IMR-90 (cell line): ENCODE data around the gene ADAMTS9. TPM values are rescaled to one million over a fixed set of nuclear protein-coding genes. Genes with fewer than 3 reads are reported as not detected.

Experiments
- ATAC-seq: fragments of 200-7000 bp; cut with Tn5 transposase; 2 replicates; pipeline ENCODE4 v1.9.1; 2020; ENCODE audit warnings: low read depth, mild to moderate bottlenecking, moderate library complexity
- BruUV-seq: library from RNA; stranded (reverse); fragments of 400-500 nt; replicated peaks from 2 replicates; lab custom pipeline; 2021; lab: Mats Ljungman, UMichigan
- CTCF ChIA-PET: fragments of 300-600 bp; formaldehyde crosslinking; extraction: SDS; loops from one replicate; lab custom pipeline; 2021; ENCODE audit warnings: antibody characterized with exemption; lab: Yijun Ruan, JAX
- POLR2A ChIA-PET: fragments of 300-600 bp; sonication (Branson Sonifier 250); formaldehyde crosslinking; loops from one replicate; lab custom pipeline; 2022; ENCODE audit warnings: antibody characterized with exemption; ENCODE audit not compliant: unreplicated experiment; lab: Charles Lee
- DNase-seq: peaks from one replicate; pipeline ENCODE4 v3.0.0; 2013
- H2AFZ ChIP-seq: replicated peaks from 2 replicates; pipeline ENCODE3; 2013; ENCODE audit warnings: low read length, mild to moderate bottlenecking; ENCODE audit not compliant: poor library complexity
- H2AK5ac ChIP-seq: 2 replicates; pipeline ENCODE4 v1.6.1; 2013; ENCODE audit warnings: low read depth, low read length, inconsistent platforms
- H2AK9ac ChIP-seq: replicated peaks from 2 replicates; pipeline ENCODE3; 2013; ENCODE audit warnings: mild to moderate bottlenecking, low read depth, low read length, moderate library complexity; ENCODE audit not compliant: poor library complexity
- H2BK120ac ChIP-seq: 2 replicates; pipeline ENCODE4 v1.6.1; 2013; ENCODE audit warnings: low read depth, low read length, inconsistent platforms
- H2BK15ac ChIP-seq: 3 replicates; pipeline ENCODE4 v1.6.1; 2013; ENCODE audit warnings: low read depth, low read length, inconsistent platforms
- H2BK20ac ChIP-seq: 2 replicates; pipeline ENCODE4 v1.6.1; 2013; ENCODE audit warnings: low read depth, mild to moderate bottlenecking, inconsistent platforms, low read length, moderate library complexity
- H2BK5ac ChIP-seq: 2 replicates; pipeline ENCODE4 v1.6.1; 2013; ENCODE audit warnings: mild to moderate bottlenecking, low read depth, low read length, inconsistent platforms; ENCODE audit not compliant: poor library complexity, severe bottlenecking
- H3K14ac ChIP-seq: replicated peaks from 2 replicates; pipeline ENCODE4 v1.6.1; 2013; ENCODE audit warnings: low read depth, low read length, inconsistent platforms
- H3K18ac ChIP-seq: 2 replicates; pipeline ENCODE4 v1.6.1; 2013; ENCODE audit warnings: low read depth, low read length, control low read depth
- H3K23ac ChIP-seq: 2 replicates; pipeline ENCODE4 v1.6.1; 2013; ENCODE audit warnings: low read depth, low read length, inconsistent platforms
- H3K27ac ChIP-seq: 2 replicates; pipeline ENCODE4 v1.5.1; 2013; ENCODE audit warnings: mild to moderate bottlenecking, control low read depth, low read length; ENCODE audit not compliant: insufficient read depth
- H3K27me3 ChIP-seq: 2 replicates; pipeline ENCODE4 v1.6.1; 2013; ENCODE audit warnings: low read length; ENCODE audit not compliant: control insufficient read depth, insufficient read depth
- H3K36me3 ChIP-seq: 2 replicates; pipeline ENCODE4 v1.6.1; 2013; ENCODE audit warnings: low read length, mixed read lengths; ENCODE audit not compliant: control insufficient read depth, insufficient read depth
- H3K4ac ChIP-seq: 2 replicates; pipeline ENCODE4 v1.6.1; 2013; ENCODE audit warnings: low read depth, low read length, inconsistent platforms
- H3K4me1 ChIP-seq: 2 replicates; pipeline ENCODE4 v1.6.1; 2013; ENCODE audit warnings: low read length, mixed read lengths; ENCODE audit not compliant: control insufficient read depth, insufficient read depth
- H3K4me2 ChIP-seq: 2 replicates; pipeline ENCODE4 v1.6.1; 2013; ENCODE audit warnings: low read depth, mild to moderate bottlenecking, control low read depth, low read length, moderate library complexity
- H3K4me3 ChIP-seq: 2 replicates; pipeline ENCODE4 v1.5.1; 2013; ENCODE audit warnings: low read depth, mild to moderate bottlenecking, control low read depth, low read length, moderate library complexity; ENCODE audit not compliant: insufficient read depth
- H3K56ac ChIP-seq: 2 replicates; pipeline ENCODE4 v1.6.1; 2013; ENCODE audit warnings: low read length, inconsistent platforms; ENCODE audit not compliant: insufficient read depth; ENCODE audit errors: extremely low read depth
- H3K79me1 ChIP-seq, 2 experiments: 2 replicates each; pipeline ENCODE4 v1.6.1; 2013; ENCODE audit warnings: low read length in 2 of 2, inconsistent platforms in 1 of 2, low read depth in 1 of 2
- H3K9ac ChIP-seq: 2 replicates; pipeline ENCODE4 v1.6.1; 2013; ENCODE audit warnings: low read depth, low read length, control low read depth
- H3K9me1 ChIP-seq: 2 replicates; pipeline ENCODE4 v1.6.1; 2013; ENCODE audit warnings: low read length, inconsistent platforms; ENCODE audit not compliant: insufficient read depth
- H3K9me3 ChIP-seq: 2 replicates; pipeline ENCODE4 v1.6.1; 2013; ENCODE audit warnings: low read length; ENCODE audit not compliant: control insufficient read depth, insufficient read depth
- H4K20me1 ChIP-seq: 2 replicates; pipeline ENCODE4 v1.6.1; 2013; ENCODE audit warnings: low read length, inconsistent platforms; ENCODE audit not compliant: insufficient read depth
- H4K5ac ChIP-seq: 2 replicates; pipeline ENCODE4 v1.6.1; 2013; ENCODE audit warnings: mild to moderate bottlenecking, low read depth, low read length, control low read depth
- H4K8ac ChIP-seq, 2 experiments: 2 replicates each; pipeline ENCODE4 v1.6.1; 2013; ENCODE audit warnings: low read depth in 2 of 2, low read length in 2 of 2, control low read depth in 1 of 2, inconsistent platforms in 1 of 2
- H4K91ac ChIP-seq: 2 replicates; pipeline ENCODE4 v1.6.1; 2013; ENCODE audit warnings: low read depth, low read length, inconsistent platforms; ENCODE audit not compliant: insufficient read depth
- BHLHE40 ChIP-seq: fragments of 150-350 bp; IDR thresholded peaks from 2 replicates; pipeline ENCODE4 v1.6.1; 2016; ENCODE audit warnings: mild to moderate bottlenecking, low read depth, low read length
- CEBPB ChIP-seq: IDR thresholded peaks from 2 replicates; pipeline ENCODE4 v1.6.1; 2012; ENCODE audit warnings: low read depth, low read length, improper control_type of control experiment
- CHD1 ChIP-seq: IDR thresholded peaks from 2 replicates; pipeline ENCODE4 v1.6.1; 2012; ENCODE audit warnings: low read depth, low read length, improper control_type of control experiment
- CTCF ChIP-seq: conservative IDR thresholded peaks from 2 replicates; pipeline ENCODE4 v1.5.1; 2012; ENCODE audit warnings: mild to moderate bottlenecking, low read depth, low read length, improper control_type of control experiment
- ELK1 ChIP-seq: fragments of 150-350 bp; IDR thresholded peaks from 2 replicates; pipeline ENCODE4 v1.6.1; 2016; ENCODE audit warnings: low read depth, mild to moderate bottlenecking, low read length, moderate library complexity, borderline replicate concordance
- FOS ChIP-seq: fragments of 150-350 bp; IDR thresholded peaks from 2 replicates; pipeline ENCODE4 v1.6.1; 2016; ENCODE audit warnings: low read depth, low read length
- MAFK ChIP-seq: IDR thresholded peaks from 2 replicates; pipeline ENCODE4 v1.6.1; 2012; ENCODE audit warnings: low read depth, low read length, improper control_type of control experiment
- MAZ ChIP-seq: IDR thresholded peaks from 2 replicates; pipeline ENCODE4 v1.6.1; 2012; ENCODE audit warnings: low read depth, mild to moderate bottlenecking, low read length, improper control_type of control experiment, moderate library complexity, borderline replicate concordance
- MXI1 ChIP-seq: IDR thresholded peaks from 2 replicates; pipeline ENCODE4 v1.6.1; 2012; ENCODE audit warnings: low read depth, mild to moderate bottlenecking, low read length, moderate library complexity, borderline replicate concordance
- NFE2L2 ChIP-seq: fragments of 150-350 bp; IDR thresholded peaks from 2 replicates; pipeline ENCODE4 v1.6.1; 2016; ENCODE audit warnings: low read depth, mild to moderate bottlenecking, low read length
- POLR2A ChIP-seq: IDR thresholded peaks from 2 replicates; pipeline ENCODE4 v1.6.1; 2012; ENCODE audit warnings: mild to moderate bottlenecking, low read depth, low read length
- RAD21 ChIP-seq: IDR thresholded peaks from 2 replicates; pipeline ENCODE4 v1.6.1; 2012; ENCODE audit warnings: low read length, improper control_type of control experiment
- RCOR1 ChIP-seq: IDR thresholded peaks from 2 replicates; pipeline ENCODE4 v1.6.1; 2012; ENCODE audit warnings: mild to moderate bottlenecking, low read length, improper control_type of control experiment; ENCODE audit not compliant: insufficient replicate concordance
- RFX5 ChIP-seq: IDR thresholded peaks from 2 replicates; pipeline ENCODE4 v1.8.0; 2012; ENCODE audit warnings: low read depth, mild to moderate bottlenecking, low read length, moderate library complexity
- SMC3 ChIP-seq: fragments of 150-350 bp; IDR thresholded peaks from 2 replicates; pipeline ENCODE4 v1.6.1; 2016; ENCODE audit warnings: low read depth, mild to moderate bottlenecking, antibody characterized with exemption, low read length, moderate library complexity
- USF2 ChIP-seq: fragments of 150-350 bp; IDR thresholded peaks from 2 replicates; pipeline ENCODE4 v1.6.1; 2017; ENCODE audit warnings: mild to moderate bottlenecking, antibody characterized with exemption, low read length, low read depth
- WGBS, 2 experiments: methylation state at CpG; one replicate each; pipeline versions ENCODE4 v1.1.5 to v1.1.7; 2013; ENCODE audit warnings: missing lambda C conversion rate in 2 of 2; ENCODE audit not compliant: insufficient read length in 1 of 2; ENCODE audit errors: extremely low coverage in 2 of 2; 5-methylcytosine and 5-hydroxymethylcytosine counted together
- dilution Hi-C: fragments of 300-500 bp; cut with HindIII; formaldehyde crosslinking; loops from one replicate; pipeline ENCODE4 v1.14.3; 2018; ENCODE audit warnings: low sequenced_read_pairs; ENCODE audit not compliant: unreplicated experiment
- in situ Hi-C: fragments of 300-500 bp; cut with MboI; formaldehyde crosslinking; loops from 3 replicates; pipeline ENCODE4 v1.14.3; 2019; ENCODE audit warnings: low sequenced_read_pairs, inconsistent platforms, mixed read lengths
- intact Hi-C: fragments of 100-400 bp; cut with micrococcal nuclease; formaldehyde crosslinking; loops from 2 replicates; pipeline ENCODE4 v1.10.0; 2022
- polyA plus RNA-seq, 3 experiments: library from polyadenylated mRNA; depleted of rRNA; stranded (reverse); fragments of >200 nt; gene quantifications; 2 replicates each; pipeline ENCODE4 v1.2.3, GENCODE V29; 2012; ENCODE audit warnings: low replicate concordance in 1 of 3
- total RNA-seq: library from RNA; depleted of rRNA; stranded (reverse); fragments of >200 nt; gene quantifications from 2 replicates; pipeline ENCODE4 v1.2.3, GENCODE V29; 2012

The ADAMTS9 gene
- total and polyA plus RNA-seq, 2 of the 4 experiments (the other 2 are of a cell fraction), result 0.55 to 1.1 TPM

- H3K36me3 ChIP-seq, result no peaks in the 10 kb centered on the region
- H3K14ac ChIP-seq, result no peak overlapping the region
- ATAC-seq (no peak), DNase-seq (no peak)
- BruUV-seq, result no TSS peak
- H3K56ac ChIP-seq, result no peak overlapping the region
- no peak overlapping the region for H2AK5ac ChIP-seq
- H3K9me3 ChIP-seq, result no peaks in the 10 kb centered on the region
- H3K23ac ChIP-seq, result no peak overlapping the region
- in situ Hi-C loops (no loop called here), intact Hi-C loops (no loop called here), dilution Hi-C loops (no loop called here)
- TF ChIP-seq USF2 (no peak), ELK1 (no peak), POLR2A (no peak), NFE2L2 (no peak), MAZ (no peak), CHD1 (no peak), BHLHE40 (no peak), MXI1 (no peak), RFX5 (no peak), MAFK (no peak), CTCF (no peak), SMC3 (no peak), CEBPB (no peak), FOS (no peak), RAD21 (no peak), RCOR1 (no peak)
- H2BK5ac ChIP-seq, result no peak overlapping the region
- H3K4me2 ChIP-seq, result no peak overlapping the region
- H4K91ac ChIP-seq, result no peak overlapping the region
- WGBS, 2 experiments, result 86% methylated on average over 1 of the region's 1 CpG; no CpG with 5 or more reads in 1 of the 2 experiments
- H4K5ac ChIP-seq, result no peak overlapping the region
- no peak overlapping the region for H2AFZ ChIP-seq
- H2BK20ac ChIP-seq, result no peak overlapping the region
- CTCF ChIA-PET, result interaction anchor here (1.1 kb wide), 1 partner anchor 9 kb away, joined by 3 read pairs; no protein-coding TSS in a partner anchor
- H3K4ac ChIP-seq, result no peak overlapping the region
- H4K8ac ChIP-seq, result no peak overlapping the region
- no peak overlapping the region for H3K18ac ChIP-seq
- H2BK120ac ChIP-seq, result no peak overlapping the region
- H2AK9ac ChIP-seq, result no peak overlapping the region
- H2BK15ac ChIP-seq, result no peak overlapping the region
- no peak overlapping the region for H3K4me3 ChIP-seq
- POLR2A ChIA-PET, result interaction anchor here (0.6 kb wide), 1 partner anchor 11 kb away, joined by 3 read pairs; no protein-coding TSS in a partner anchor
- no peaks in the 10 kb centered on the region for H3K9me1 ChIP-seq
- no peaks in the 10 kb centered on the region; the same call in 1 of the 2 replicates for H3K4me1 ChIP-seq
- H3K79me1 ChIP-seq, result no peaks in the 10 kb centered on the region
- H3K9ac ChIP-seq, result no peak overlapping the region
- no peaks in the 10 kb centered on the region; the same call in 1 of the 2 replicates for H3K27me3 ChIP-seq
- H4K20me1 ChIP-seq, result no peaks in the 10 kb centered on the region
- no peak overlapping the region for H3K27ac ChIP-seq
These were observed 103.6 kb downstream of the ADAMTS9 start for GRCh38 chr3:64584179-64584578.
